Activated naive CD8-positive, alpha-beta T cell (primary cell): ENCODE data around the gene AMPD3.

ENCODE experiments used
- H3K27ac Mint-ChIP-seq: one replicate; pipeline ENCODE4 v1.8.0; 2021; ENCODE audit warnings: mixed read lengths
- H3K27me3 Mint-ChIP-seq: one replicate; pipeline ENCODE4 v1.8.0; 2021; ENCODE audit warnings: mixed read lengths
- H3K36me3 Mint-ChIP-seq: one replicate; pipeline ENCODE4 v1.8.0; 2021; ENCODE audit warnings: mixed read lengths
- H3K4me1 Mint-ChIP-seq: one replicate; pipeline ENCODE4 v1.8.0; 2021; ENCODE audit warnings: low read depth, mixed read lengths
- H3K4me3 Mint-ChIP-seq: one replicate; pipeline ENCODE4 v1.8.0; 2021; ENCODE audit warnings: mild to moderate bottlenecking, mixed read lengths
- H3K9me3 Mint-ChIP-seq: one replicate; pipeline ENCODE4 v1.8.0; 2021; ENCODE audit warnings: low read depth, mixed read lengths

Gene AMPD3

GRCh38 chr11:10511181-10511621, 56.1 kb downstream of the AMPD3 start:
- peaks cover 4% of the 10 kb centered on the region for H3K36me3 Mint-ChIP-seq
- H3K4me3 Mint-ChIP-seq, result no peak overlapping the region
- no peak overlapping the region for H3K27ac Mint-ChIP-seq
- H3K27me3 Mint-ChIP-seq, result no peaks in the 10 kb centered on the region
- no peaks in the 10 kb centered on the region for H3K9me3 Mint-ChIP-seq
- H3K4me1 Mint-ChIP-seq, result no peaks in the 10 kb centered on the region

GRCh38 chr11:10514202-10514601, 59.1 kb downstream of the AMPD3 start:
- Mint-ChIP-seq H3K4me1 (no peaks in the 10 kb centered on the region), H3K27ac (peak overlapping the region; percentile 1)

GRCh38 chr11:10514709-10515108, 59.6 kb downstream of the AMPD3 start:
- Mint-ChIP-seq H3K36me3 (peaks cover 4% of the 10 kb centered on the region), H3K9me3 (no peaks in the 10 kb centered on the region), H3K4me1 (no peaks in the 10 kb centered on the region), H3K27me3 (no peaks in the 10 kb centered on the region), H3K27ac (peak overlapping the region; percentile 30), H3K4me3 (no peak overlapping the region)

More at GRCh38 chr11:10514202-10514601, 59.1 kb downstream of the AMPD3 start:
- H3K27me3 Mint-ChIP-seq, result no peaks in the 10 kb centered on the region
- H3K36me3 Mint-ChIP-seq, result peaks cover 4% of the 10 kb centered on the region
- no peak overlapping the region for H3K4me3 Mint-ChIP-seq
- H3K9me3 Mint-ChIP-seq, result no peaks in the 10 kb centered on the region

GRCh38 chr11:10515418-10515817, 60.4 kb downstream of the AMPD3 start:
- Mint-ChIP-seq H3K9me3 (no peaks in the 10 kb centered on the region), H3K27ac (peak overlapping the region; percentile 30), H3K27me3 (no peaks in the 10 kb centered on the region), H3K36me3 (peaks cover 4% of the 10 kb centered on the region), H3K4me3 (no peak overlapping the region), H3K4me1 (no peaks in the 10 kb centered on the region)

GRCh38 chr11:10518123-10518522, 63.1 kb downstream of the AMPD3 start:
- H3K4me3 Mint-ChIP-seq, result no peak overlapping the region
- no peaks in the 10 kb centered on the region for H3K9me3 Mint-ChIP-seq
- H3K27ac Mint-ChIP-seq, result no peak overlapping the region
- no peaks in the 10 kb centered on the region for H3K27me3 Mint-ChIP-seq
- H3K36me3 Mint-ChIP-seq, result peaks cover 6% of the 10 kb centered on the region
- H3K4me1 Mint-ChIP-seq, result no peaks in the 10 kb centered on the region

- H3K36me3 Mint-ChIP-seq, result peaks cover 8% of the 10 kb centered on the region
- H3K27me3 Mint-ChIP-seq, result no peaks in the 10 kb centered on the region
- H3K4me1 Mint-ChIP-seq, result peaks cover 3% of the 10 kb centered on the region
- no peak overlapping the region for H3K27ac Mint-ChIP-seq
- no peak overlapping the region for H3K4me3 Mint-ChIP-seq
- H3K9me3 Mint-ChIP-seq, result no peaks in the 10 kb centered on the region
Observed at GRCh38 chr11:10518891-10519290, 63.8 kb downstream of the AMPD3 start.

- peaks cover 8% of the 10 kb centered on the region for H3K36me3 Mint-ChIP-seq
- no peak overlapping the region for H3K4me3 Mint-ChIP-seq
- no peak overlapping the region for H3K27ac Mint-ChIP-seq
- no peaks in the 10 kb centered on the region for H3K9me3 Mint-ChIP-seq
- no peaks in the 10 kb centered on the region for H3K27me3 Mint-ChIP-seq
- H3K4me1 Mint-ChIP-seq, result peaks cover 3% of the 10 kb centered on the region
Observed at GRCh38 chr11:10519630-10520029, 64.6 kb downstream of the AMPD3 start.

GRCh38 chr11:10520562-10520961, 65.5 kb downstream of the AMPD3 start:
- H3K27ac Mint-ChIP-seq, result no peak overlapping the region
- no peak overlapping the region for H3K4me3 Mint-ChIP-seq
- peaks cover 3% of the 10 kb centered on the region for H3K4me1 Mint-ChIP-seq
- peaks cover 8% of the 10 kb centered on the region for H3K36me3 Mint-ChIP-seq
- no peaks in the 10 kb centered on the region for H3K9me3 Mint-ChIP-seq
- no peaks in the 10 kb centered on the region for H3K27me3 Mint-ChIP-seq

GRCh38 chr11:10522276-10522675, 67.2 kb downstream of the AMPD3 start:
- H3K9me3 Mint-ChIP-seq, result no peaks in the 10 kb centered on the region
- H3K27me3 Mint-ChIP-seq, result no peaks in the 10 kb centered on the region
- peaks cover 18% of the 10 kb centered on the region for H3K4me1 Mint-ChIP-seq
- peak overlapping the region; percentile 5 for H3K27ac Mint-ChIP-seq
- peaks cover 11% of the 10 kb centered on the region for H3K36me3 Mint-ChIP-seq
- no peak overlapping the region for H3K4me3 Mint-ChIP-seq

- Mint-ChIP-seq H3K36me3 (peaks cover 14% of the 10 kb centered on the region), H3K4me3 (no peak overlapping the region), H3K9me3 (no peaks in the 10 kb centered on the region), H3K4me1 (peaks cover 23% of the 10 kb centered on the region), H3K27ac (no peak overlapping the region), H3K27me3 (no peaks in the 10 kb centered on the region)
Observed at GRCh38 chr11:10522921-10523320, 67.9 kb downstream of the AMPD3 start.

GRCh38 chr11:10524471-10524870, 69.4 kb downstream of the AMPD3 start:
- no peak overlapping the region for H3K4me3 Mint-ChIP-seq
- H3K9me3 Mint-ChIP-seq, result no peaks in the 10 kb centered on the region
- H3K27ac Mint-ChIP-seq, result no peak overlapping the region
- H3K36me3 Mint-ChIP-seq, result peaks cover 16% of the 10 kb centered on the region
- peaks cover 23% of the 10 kb centered on the region for H3K4me1 Mint-ChIP-seq
- H3K27me3 Mint-ChIP-seq, result no peaks in the 10 kb centered on the region

GRCh38 chr11:10526974-10527918, 72.2 kb downstream of the AMPD3 start:
- Mint-ChIP-seq H3K9me3 (no peaks in the 10 kb centered on the region), H3K36me3 (peaks cover 12% of the 10 kb centered on the region), H3K4me1 (peaks cover 23% of the 10 kb centered on the region), H3K27me3 (no peaks in the 10 kb centered on the region), H3K4me3 (peak overlapping the region; percentile 55), H3K27ac (peak overlapping the region; percentile 89)

GRCh38 chr11:10528121-10528520, 73.1 kb downstream of the AMPD3 start:
- Mint-ChIP-seq H3K27ac (no peak overlapping the region), H3K9me3 (no peaks in the 10 kb centered on the region), H3K27me3 (no peaks in the 10 kb centered on the region), H3K4me1 (peaks cover 23% of the 10 kb centered on the region), H3K36me3 (peaks cover 14% of the 10 kb centered on the region), H3K4me3 (no peak overlapping the region)

GRCh38 chr11:10529279-10529678, 74.2 kb downstream of the AMPD3 start:
- Mint-ChIP-seq H3K36me3 (peaks cover 16% of the 10 kb centered on the region), H3K27ac (no peak overlapping the region), H3K4me1 (peaks cover 20% of the 10 kb centered on the region), H3K9me3 (no peaks in the 10 kb centered on the region), H3K4me3 (no peak overlapping the region), H3K27me3 (no peaks in the 10 kb centered on the region)

GRCh38 chr11:10532526-10532925, 77.5 kb downstream of the AMPD3 start:
- H3K9me3 Mint-ChIP-seq, result no peaks in the 10 kb centered on the region
- no peaks in the 10 kb centered on the region for H3K27me3 Mint-ChIP-seq
- peaks cover 15% of the 10 kb centered on the region for H3K4me1 Mint-ChIP-seq
- H3K4me3 Mint-ChIP-seq, result no peak overlapping the region
- peaks cover 9% of the 10 kb centered on the region for H3K36me3 Mint-ChIP-seq
- no peak overlapping the region for H3K27ac Mint-ChIP-seq

- H3K36me3 Mint-ChIP-seq, result peaks cover 6% of the 10 kb centered on the region
Observed at GRCh38 chr11:10533323-10533722, 78.3 kb downstream of the AMPD3 start.

More at GRCh38 chr11:10533323-10533722, 78.3 kb downstream of the AMPD3 start:
- no peaks in the 10 kb centered on the region for H3K9me3 Mint-ChIP-seq
- H3K27ac Mint-ChIP-seq, result no peak overlapping the region
- H3K4me1 Mint-ChIP-seq, result peaks cover 12% of the 10 kb centered on the region
- no peak overlapping the region for H3K4me3 Mint-ChIP-seq
- no peaks in the 10 kb centered on the region for H3K27me3 Mint-ChIP-seq
